Right kidney (tissue), 1 donor: ENCODE results near the gene NID2.

Experiments
- DNase-seq: peaks from one replicate; pipeline ENCODE4 v3.0.0-alpha.2; 2016

NID2 gene

GRCh38 chr14:52026901-52027300, 42.0 kb downstream of the NID2 start:
- DNase-seq, result no peak

GRCh38 chr14:52026017-52026660, 42.7 kb downstream of the NID2 start:
- DNase-seq, result no peak

GRCh38 chr14:52025310-52025709, 43.5 kb downstream of the NID2 start:
- DNase-seq, result no peak

GRCh38 chr14:52023518-52023917, 45.3 kb downstream of the NID2 start:
- no peak for DNase-seq

- DNase-seq, result no peak
These were observed 46.8 kb downstream of the NID2 start for GRCh38 chr14:52021957-52022600.

GRCh38 chr14:52020866-52021717, 47.8 kb downstream of the NID2 start:
- DNase-seq, result no peak

GRCh38 chr14:52020161-52020714, 48.6 kb downstream of the NID2 start:
- DNase-seq, result no peak

GRCh38 chr14:52018970-52019369, 49.9 kb downstream of the NID2 start:
- DNase-seq, result no peak

GRCh38 chr14:52018252-52018651, 50.6 kb downstream of the NID2 start:
- DNase-seq, result no peak

GRCh38 chr14:52015411-52016030, 53.3 kb downstream of the NID2 start:
- no peak for DNase-seq

- DNase-seq, result no peak
These were observed 54.1 kb downstream of the NID2 start for GRCh38 chr14:52014601-52015267.

- no peak for DNase-seq
These were observed 54.8 kb downstream of the NID2 start for GRCh38 chr14:52013984-52014600.

GRCh38 chr14:52012635-52013034, 56.2 kb downstream of the NID2 start:
- DNase-seq, result no peak

GRCh38 chr14:52011523-52011922, 57.3 kb downstream of the NID2 start:
- no peak for DNase-seq

- DNase-seq, result no peak
These were observed 58.6 kb downstream of the NID2 start for GRCh38 chr14:52010173-52010693.

GRCh38 chr14:52008136-52008535, 60.7 kb downstream of the NID2 start:
- DNase-seq, result no peak

- DNase-seq, result no peak
These were observed 61.2 kb downstream of the NID2 start for GRCh38 chr14:52007637-52008036.

GRCh38 chr14:52007211-52007610, 61.6 kb downstream of the NID2 start:
- DNase-seq, result no peak

- no peak for DNase-seq
These were observed 62.5 kb downstream of the NID2 start for GRCh38 chr14:52006361-52006760.

GRCh38 chr14:52005625-52006024, 63.2 kb downstream of the NID2 start:
- no peak for DNase-seq

- DNase-seq, result no peak
These were observed 65.5 kb downstream of the NID2 start for GRCh38 chr14:52003324-52003723.
